Hippocampal formation (tissue), 2 donors: ENCODE measurements around the gene MCU.
"Not testable (repeated sequence)": the region's sequence is repeated elsewhere in the genome, so short reads cannot be mapped to it uniquely, and the experiment has no call there.

Experiments
- DNase-seq, 2 donors: peaks; one replicate each; lab custom pipeline; 2025; lab: John Stamatoyannopoulos, UW

MCU gene

DNA sequence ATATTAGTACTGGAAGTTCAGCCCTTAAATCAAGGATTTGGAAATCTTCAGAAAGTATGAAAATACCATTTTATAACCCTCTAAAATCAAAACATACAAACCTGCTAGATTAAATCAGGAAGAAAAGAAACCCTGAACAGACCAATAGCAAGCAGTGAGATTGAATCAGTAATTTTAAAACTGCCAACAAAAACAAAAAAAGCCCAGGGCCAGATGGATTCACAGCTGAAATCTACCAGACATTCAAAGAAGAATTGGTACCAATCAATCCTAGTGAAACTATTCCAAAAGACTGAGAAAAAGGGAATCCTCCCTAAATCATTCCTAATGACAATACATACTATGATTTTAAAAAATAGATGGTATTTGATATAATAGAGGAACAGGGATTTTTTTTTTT, 70.1 kb downstream of the MCU start:
- no peak for DNase-seq

DNA sequence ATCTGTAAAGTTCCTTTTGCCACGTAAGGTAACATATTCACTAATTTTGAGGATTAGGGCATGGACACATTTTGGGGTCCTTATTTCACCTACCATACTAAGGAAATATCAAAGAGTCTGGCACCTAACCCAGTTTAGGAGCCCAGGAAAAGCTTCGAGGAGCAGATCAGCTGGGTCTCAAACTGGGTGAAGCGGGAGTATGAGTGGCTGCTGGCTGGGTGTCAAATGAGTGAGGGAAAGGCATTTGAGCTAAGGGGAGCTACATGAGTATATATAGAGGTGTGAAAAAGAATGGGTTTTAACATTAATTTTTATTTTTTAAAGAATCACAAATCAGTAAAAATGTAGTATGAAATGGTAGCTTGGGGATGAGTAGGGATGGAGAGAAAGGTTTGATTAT, 71.3 kb downstream of the MCU start:
- no peak for DNase-seq

DNA sequence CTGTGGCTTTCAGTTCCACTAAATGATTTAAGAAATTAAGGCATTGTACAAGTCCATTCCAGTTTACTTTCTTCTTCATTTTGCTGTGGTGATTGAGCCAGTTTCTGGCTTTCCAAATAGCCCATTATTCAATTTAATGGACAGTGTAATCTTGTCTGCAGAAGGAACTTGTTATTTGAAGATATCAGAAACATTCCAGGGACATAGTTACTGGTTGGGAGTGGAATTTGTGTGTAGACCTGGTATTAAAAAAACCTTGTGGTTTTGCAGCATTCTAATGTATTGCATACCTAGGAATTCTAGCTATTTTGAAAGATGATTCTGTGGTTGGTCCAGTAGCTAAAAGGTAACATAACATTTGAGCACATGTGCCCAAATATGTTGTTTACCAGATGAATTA, 72.2 kb downstream of the MCU start:
- DNase-seq = no peak

DNA sequence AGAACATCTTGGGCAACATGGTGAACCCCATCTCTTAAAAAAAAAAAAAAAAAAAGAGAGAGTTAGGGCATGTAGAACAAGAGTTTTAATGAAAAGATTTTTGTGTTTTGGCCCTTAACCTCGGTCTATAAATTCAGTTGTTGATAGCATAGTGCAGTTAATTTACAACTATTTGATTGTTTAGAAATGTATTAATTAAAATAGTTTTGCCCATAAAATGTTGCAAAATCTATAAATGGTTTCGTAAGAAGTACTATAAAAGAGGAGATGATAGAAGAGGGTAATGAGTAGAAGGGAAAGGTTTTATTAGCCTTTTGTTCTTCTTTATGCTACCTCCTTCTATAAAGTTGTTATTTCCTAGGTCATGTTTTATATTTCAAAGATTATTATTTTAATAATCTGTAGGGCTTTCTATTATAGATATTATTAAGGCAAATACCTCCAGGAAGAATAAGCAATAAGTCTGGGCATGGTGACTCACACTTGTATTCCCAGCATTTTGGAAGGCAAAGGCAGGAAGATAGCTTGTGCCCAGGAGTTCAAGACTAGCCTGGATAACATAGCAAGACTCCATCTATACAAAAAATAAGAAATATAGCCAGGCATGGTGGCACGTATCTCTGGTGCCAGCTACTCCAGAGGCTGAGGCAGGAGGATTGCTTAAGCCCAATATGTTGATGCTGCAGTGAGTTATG, 73.3 kb downstream of the MCU start:
- no peak for DNase-seq

DNA sequence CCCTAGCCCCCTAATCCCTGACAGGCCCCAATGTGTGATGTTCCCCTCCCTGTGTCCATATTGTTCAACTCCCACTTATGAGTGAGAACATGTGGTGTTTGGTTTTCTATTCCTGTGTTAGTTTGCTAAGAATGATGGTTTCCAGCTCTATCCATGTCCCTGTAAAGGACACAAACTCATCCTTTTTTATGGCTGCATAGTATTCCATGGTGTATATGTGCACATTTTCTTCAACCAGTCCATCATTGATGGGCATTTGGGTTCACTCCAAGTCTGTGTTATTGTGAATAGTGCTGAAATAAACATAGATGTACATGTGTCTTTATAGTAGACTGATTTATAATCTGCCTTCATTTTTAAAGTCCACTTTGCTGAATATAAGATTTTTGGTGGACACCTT, 79.3 kb downstream of the MCU start:
- not testable (repeated sequence) for DNase-seq

DNA sequence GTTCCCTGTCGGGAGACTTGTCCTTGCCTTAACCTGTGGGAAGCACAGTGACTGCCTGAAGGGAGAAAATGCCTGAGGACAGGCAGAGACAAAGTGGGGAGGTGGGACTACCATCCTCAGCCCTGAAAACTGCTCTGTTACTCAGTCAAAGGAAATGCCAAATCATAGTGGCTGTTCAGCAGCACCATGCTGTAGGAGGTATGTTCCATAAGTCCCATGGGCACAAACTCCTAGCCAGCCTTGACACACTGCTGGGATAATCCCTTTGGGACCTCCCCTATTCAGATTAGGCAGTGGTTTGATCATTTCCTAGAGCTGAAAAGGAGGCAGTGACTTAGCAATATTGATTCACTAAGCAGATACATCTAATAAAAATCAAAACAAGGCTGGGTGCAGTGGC, 80.1 kb downstream of the MCU start:
- DNase-seq = no peak

DNA sequence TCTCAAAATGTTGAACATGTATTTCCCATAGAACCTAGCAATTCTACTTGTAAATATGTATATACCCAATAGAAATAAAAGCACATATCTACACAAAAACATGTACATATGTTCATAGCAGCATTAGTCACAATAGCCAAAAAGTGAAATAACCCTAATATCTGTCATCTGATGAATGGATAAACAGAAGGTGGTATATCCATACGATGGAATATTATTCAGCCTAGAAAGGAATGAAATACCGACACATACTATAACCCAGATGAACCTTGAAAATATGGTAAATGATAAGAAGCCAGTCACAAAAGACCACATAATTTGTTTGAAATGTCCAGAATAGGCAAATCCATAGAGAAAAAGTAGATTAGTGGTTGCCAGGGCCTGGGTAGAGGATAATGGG, 87.9 kb downstream of the MCU start:
- DNase-seq = no peak

DNA sequence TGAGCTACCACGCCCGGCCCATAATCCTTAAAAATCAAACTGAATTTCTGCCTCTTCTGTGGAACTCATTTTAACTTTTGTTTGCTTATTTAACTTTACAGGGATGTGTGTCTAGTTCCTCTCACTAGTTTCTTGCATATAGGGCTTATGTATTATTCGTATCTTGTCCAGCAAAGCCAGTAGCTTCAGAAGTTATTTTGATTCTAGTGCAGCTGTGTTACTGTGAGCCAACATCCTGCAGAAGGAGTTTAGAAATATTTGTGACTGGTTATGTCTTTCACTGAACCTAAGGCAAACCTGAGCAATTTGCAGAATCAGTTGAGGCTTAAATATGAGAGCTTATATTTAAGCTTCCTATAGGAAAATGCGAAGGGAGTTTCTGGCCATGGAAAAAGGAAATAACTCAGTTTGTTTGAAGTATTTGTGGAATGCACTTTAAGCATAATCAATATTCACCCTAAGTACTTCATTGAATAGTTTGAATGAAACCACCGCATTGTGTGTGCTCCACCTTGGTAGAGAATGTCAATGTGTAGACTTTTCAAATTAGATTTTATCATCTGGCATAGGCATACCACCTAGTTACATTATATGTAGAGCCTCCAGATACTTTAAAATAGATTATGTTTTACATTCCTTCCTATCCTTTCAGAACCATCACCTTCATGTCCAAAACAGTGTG, 90.8 kb downstream of the MCU start:
- no peak for DNase-seq

DNA sequence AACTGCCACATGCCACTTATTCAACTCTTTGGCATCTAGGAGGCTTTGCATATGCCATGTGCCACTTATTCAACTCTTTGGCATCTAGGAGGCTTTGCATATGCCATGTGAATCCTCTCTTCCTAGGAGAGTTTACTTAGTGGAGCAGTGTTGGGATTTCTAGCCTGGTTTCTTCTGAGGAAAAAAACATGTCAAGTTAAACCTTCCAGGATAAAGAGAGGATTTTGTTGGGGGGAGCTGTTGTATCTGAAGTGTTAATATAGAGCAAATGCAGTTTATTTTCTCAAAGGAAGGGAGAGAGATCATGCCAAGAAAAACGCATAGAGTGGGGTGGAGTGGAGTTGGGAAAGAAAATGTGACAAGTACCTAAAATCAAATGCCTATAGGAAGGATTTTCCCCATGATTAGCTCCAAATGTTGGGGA, 91.5 kb downstream of the MCU start:
- no peak for DNase-seq

DNA sequence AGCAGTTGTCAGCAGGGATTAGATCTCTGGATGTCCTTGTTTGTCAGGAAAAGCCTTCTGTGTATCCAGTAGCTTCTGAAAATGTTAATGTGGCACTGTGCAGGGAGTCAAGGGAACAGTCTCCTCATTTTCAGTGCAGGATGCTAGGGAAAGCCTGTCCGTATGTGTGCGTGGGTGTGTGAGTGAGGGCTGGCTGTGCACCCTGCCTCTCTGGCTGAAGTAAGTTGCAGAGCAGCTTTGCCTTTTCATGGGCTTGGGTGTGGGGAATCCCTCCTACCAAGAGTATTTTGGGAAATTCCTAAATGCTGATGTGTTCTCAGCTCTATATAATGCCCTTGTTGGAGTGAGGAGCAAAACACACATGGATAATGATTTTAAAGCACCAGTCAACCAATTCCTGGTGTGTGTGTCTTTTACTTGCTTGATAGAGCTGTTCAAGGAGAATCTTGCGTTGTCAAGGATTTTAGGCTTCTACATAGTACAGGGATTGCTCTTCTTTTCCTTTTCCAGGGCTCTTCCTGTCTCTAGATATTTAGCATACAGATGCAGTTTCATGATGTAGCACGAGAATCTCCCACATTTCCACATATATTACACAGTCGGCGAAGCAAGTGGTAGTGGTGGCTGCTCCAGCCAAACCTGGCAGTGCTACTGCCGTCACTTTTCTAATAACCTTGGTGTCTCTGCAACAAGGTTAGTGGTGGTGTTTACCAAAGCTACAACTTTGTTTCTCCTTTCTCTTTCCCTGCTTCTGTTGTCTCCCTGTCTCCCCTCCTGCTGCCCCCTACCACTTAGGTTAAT, 92.8 kb downstream of the MCU start:
- DNase-seq = no peak

DNA sequence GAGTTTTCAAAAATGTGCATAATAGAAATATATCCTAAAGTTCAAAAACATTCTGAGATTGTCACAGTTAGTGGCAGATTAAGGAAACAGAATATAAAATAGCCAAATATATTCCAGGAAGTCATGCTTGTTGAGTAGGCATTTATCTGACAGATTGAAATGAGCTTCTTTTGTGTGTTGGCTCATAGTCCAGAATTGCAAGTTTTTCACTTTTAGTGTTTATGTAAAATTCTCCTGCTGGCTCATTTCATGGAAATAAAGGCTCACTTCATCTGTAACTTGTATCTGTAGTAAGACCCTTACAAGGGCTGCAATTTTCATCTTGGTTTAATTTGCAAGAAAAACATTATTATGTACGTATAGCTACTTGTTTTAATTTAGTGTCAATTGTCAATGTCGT, 93.5 kb downstream of the MCU start:
- DNase-seq = no peak

DNA sequence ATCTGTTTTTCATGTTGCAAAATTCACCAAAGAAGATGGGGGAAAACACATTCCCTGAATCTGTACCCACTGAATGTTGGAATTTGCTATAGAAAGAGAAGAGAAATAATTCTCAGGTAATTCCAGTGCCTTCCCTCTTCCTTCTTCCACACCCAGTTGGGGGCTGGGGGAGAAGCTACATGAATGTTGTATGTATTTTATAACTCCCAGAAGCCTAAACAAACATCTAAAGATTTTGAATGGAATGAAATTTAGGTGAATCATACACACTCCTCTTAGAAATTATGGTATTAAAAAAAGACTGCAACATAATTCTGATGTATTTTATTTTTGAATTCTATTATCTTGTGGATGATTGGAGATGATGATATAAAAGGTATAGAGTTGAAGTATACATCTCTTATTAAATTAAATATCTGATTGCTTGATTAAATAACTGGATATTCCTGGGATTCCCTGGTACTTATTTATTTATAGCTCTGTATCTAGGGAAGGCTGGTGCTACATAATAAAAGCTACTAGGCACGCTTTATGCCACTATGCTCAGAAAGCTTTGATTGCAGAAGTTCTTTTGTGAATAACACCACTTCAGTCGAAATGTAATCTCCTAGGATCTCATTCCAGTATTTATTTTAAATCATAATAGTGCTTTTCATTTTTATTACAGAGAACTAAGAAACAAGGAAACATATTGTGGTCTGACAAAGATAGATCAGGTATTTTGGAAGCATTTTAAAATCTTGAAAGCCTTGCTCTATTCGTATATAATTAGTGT, 98.5 kb downstream of the MCU start:
- no peak for DNase-seq

DNA sequence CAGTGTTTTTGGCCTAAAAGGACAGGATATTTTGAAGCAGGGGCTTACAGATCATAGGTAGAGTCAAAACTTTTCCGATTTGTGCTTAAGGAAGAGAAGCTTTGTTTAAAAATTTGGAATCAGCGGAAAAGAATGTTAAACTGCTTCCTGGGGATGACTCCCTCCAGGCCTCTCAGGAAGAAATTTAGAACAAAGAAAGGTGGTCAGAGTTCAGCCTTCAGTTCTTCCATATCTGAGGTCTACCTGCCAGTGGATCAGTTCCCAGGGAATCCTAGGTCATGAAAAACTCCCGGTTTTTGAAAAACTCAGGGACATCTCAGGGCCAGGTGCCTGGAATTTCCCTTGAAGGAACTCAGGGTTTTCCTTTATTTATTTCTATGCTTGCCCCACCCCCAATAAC, 100.3 kb downstream of the MCU start:
- no peak for DNase-seq

DNA sequence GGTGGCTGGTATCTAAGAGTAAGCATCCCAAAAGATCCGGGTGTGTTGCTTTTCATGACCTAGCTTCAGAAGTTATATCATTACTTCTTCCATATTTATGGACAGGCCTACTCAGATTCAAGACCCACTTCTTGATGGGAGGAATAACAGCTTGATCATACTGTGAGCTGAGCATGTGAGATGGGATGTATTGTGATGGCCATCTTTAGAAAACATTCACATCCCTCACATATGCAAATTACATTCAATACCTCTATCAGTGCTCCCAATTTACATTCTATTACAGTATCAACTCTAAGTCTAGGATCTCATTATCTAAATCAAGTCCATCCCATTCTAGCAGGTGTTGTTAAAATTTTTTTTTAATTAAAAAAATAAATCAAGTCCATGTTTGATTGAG, 101.8 kb downstream of the MCU start:
- no peak for DNase-seq

DNA sequence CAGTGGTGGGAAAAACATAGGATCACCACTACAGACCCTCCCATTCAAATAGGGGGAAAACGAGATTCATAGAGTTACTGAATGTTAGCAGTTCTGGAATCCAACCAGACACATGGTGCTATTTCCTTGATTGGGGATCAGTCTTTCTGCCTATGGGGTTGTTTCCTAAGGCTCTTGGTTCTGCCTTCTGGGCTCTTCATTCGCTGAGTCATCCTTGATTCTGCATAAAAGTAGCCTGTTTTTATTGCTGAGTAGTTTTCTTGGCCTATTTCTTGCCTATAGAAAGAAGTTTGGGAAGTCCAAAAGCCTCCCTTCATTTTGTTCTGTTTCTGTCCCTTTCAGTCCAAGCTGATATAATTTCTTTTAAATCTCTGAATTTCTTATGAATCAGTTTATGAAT, 102.3 kb downstream of the MCU start:
- no peak for DNase-seq

DNA sequence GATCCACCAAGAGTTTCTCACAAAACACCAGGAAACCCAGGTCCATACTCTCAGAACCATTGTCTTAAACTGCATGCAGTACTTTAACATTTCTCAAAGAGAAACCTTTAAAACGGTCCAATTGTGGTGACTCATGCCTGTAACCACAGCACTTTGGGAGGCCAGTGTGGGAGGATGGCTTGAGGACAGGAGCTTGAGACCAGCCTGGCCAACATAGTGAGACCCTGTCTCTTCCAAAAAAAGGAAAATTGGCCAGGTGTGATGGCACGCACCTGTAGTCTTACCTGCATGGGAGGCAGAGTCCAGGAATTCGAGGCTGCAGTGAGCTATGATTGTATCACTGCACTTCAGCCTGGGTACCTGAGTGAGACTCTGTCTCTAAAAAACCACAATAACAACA, 104.1 kb downstream of the MCU start:
- no peak for DNase-seq

DNA sequence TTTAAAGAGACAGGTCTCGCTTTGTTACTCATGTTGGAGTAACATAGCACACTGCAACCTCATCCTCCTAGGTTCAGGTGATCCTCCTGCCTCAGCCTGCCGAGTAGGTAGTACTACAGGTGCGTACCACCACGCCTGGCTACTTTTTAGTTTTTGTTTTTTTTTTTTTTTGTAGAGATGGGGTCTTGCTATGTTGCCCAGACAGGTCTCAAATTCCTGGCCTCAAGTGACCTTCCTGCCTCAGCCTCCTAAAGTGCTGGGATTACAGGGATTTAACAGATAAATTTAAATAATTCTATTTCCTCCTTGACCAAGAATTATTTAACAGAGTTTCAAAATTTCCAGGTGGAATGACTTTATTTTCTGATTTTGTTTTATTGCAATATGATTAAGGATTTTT, 104.6 kb downstream of the MCU start:
- DNase-seq = no peak

DNA sequence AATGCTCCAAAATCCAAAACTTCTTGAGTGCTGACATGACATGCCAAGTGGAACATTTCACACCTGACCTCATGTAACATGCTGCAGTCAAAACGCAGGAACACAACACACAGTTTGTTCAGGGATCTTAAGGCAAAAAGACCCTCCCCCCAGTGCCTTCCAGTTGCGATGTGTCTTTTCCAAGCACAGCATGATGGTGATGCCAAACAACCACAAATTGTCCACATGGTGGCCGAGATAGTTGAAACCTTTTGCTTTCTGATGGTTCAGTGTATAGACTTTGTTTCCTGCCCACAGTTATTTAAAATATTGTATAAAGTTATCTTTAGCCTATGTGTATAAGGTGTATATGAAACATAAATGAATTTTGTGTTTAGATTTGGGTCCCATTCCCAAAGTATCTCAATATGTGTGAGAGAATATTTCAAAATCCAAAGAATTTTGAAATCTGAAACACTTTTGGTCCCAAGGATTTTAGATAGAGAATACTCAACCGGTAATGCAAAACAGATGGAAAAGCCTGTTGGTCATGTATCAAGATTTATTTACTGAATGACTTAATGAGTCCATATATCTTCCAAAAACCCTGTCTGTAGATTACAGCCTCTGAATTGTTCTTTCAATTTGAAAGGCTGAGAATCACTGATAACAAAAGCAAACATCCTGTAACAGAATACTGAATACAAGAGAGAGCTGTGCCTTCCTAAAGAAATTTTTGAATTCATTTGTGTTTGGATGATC, 108.2 kb downstream of the MCU start:
- no peak for DNase-seq

DNA sequence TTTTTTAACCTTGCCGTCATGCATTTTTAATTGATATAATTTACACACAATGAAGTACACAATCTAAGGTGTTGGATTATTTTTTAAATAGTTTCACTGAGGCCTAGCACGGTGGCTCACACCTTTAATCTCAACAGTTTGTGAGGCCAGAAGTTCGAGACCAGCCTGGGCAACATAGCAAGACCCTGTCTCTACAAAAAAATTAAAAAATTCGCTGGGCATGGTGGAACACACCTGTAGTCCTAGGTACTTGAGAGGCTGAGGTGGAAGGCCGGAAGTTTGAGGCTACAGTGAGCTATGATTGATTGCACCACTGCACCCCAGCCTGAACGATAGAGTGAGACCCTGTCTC, 108.8 kb downstream of the MCU start:
- DNase-seq = no peak

DNA sequence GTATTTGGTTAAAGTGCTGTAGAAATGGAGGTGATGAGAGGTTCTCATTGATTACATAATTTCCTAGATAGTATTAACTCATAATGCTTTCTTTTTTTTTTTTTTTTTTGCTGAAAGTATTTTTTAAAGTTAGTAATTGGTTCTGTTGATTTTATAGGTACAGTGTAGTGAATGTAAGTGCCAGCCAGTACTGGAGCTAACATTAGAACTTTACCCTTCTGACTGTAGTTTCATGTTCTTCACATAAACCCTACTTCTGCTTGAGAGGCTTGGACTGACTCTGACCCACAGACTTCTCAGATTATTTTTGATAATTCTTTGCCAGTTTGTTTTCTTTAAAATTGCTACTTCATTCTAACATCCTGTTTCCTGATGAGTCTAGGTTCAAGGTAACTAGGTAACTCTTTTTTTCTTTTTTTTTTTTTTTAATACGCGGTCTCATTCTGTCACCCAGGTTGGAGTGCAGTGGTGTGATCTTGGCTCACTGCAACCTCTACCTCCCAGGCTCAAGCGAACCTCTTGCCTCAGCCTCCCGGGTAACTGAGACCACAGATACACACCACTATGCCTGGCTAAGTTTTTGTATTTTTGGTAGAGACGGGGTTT, 109.4 kb downstream of the MCU start:
- DNase-seq = no peak

DNA sequence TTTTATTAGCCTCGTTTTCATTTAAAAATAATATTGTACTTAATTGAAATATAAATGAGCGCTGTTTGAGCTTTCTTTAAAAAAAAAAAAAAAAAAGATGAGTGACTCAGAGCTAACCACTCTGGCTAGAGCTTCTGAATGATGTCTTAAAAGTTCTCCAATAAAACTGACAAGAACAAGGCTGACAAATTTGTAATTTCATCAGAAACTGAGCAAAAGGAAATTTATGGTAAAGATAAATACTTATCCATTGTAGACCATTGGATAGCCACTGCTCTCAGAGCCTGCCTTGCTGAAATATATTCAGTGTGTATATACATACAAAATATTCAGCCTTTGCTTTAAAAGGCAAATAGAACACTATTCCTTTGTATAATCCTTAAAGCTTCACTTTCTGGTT, 110.4 kb downstream of the MCU start:
- DNase-seq = no peak
